GM11168 (cell line): ENCODE data around the gene TMEM82.

Experiments
- in situ Hi-C: fragments of 300-500 bp; cut with MboI; formaldehyde crosslinking; loops from one replicate; pipeline ENCODE4 v1.12.0; 2022; ENCODE audit warnings: low sequenced_read_pairs; ENCODE audit not compliant: unreplicated experiment

Gene TMEM82

DNA sequence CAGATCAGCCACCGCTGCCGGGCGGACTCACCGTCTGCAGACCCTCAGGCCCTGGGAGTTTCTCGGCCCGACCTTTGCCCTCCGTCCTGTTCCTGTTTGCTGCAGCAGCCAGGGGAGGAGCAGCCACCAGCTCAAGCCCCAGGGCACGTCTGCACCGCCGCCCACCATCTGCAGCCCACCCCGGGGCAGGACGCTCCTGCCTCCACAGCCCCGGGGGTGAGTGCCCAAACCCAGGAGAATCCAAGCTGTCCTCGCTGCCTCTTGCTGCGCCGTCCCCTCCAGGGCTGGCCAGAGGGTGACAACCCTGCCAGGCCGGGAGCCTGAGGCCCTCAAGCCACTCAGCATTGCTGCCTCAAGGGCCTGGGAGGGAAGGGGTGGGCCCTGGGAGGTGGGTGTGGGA lies 7.4 kb upstream of the TMEM82 start:
- in situ Hi-C loops: no loop called here

- in situ Hi-C loops: no loop called here
Measured at GRCh38 chr1:15735304-15736037, 6.8 kb upstream of the TMEM82 start.

DNA sequence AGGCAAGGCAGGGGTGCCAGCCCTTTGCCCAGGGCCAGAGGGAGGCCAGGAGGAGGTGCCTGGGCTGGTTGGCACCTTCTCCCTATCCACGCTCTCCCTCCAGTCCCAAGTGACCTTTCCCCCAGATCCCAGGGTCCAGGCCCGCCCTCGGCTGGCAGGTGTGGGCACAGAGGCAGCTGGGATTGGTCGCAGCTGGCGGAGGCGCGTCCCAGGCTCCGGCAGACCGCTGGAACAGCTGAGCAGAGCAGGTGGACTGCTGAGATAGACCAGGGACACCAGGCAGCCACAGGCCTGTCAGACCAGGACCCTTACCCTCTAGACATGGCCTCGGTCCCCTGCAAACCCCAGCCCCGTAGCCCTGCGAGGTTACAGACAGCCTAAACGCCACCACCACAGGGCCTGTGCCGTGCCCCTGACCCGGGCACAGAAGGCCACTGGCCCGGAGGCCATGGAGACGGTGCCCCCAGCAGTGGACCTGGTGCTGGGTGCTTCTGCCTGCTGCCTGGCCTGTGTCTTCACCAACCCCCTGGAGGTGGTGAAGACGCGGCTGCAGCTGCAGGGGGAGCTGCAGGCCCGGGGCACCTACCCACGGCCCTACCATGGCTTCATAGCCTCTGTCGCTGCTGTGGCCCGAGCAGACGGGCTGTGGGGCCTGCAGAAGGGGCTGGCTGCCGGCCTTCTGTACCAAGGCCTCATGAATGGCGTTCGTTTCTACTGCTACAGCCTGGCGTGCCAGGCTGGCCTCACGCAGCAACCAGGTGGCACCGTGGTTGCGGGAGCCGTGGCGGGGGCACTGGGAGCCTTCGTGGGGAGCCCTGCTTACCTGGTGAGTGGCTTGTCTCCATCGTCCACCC lies 6.0 kb upstream of the TMEM82 start, which contains the start of gene SLC25A34:
TSS of gene SLC25A34 (plus strand) at position 221 of the 854 bp plus-strand sequence. CDS start at position 449, 228 bp downstream.
- in situ Hi-C loops: no loop called here

DNA sequence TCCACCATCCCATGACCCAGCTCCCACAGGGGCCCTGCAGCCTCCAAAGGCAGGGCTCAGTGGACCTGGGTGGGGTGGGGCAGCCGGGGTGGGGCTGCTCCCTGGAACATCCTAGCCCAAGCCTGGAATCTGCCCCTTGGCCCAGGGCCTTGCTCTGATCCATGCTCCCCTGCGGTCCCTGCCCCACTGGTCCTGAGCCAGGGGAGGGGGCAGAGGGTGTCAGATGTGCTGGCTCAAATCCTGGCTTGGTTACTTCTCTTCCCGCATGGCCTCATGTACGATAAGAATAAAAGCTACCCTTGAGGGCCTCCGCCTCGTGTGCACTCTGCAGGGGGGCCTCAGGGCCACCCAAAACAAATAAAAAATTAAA lies 5.4 kb upstream of the TMEM82 start:
- in situ Hi-C loops: no loop called here

- in situ Hi-C loops: no loop called here
Measured at GRCh38 chr1:15737324-15738319, 4.7 kb upstream of the TMEM82 start.

- in situ Hi-C loops: no loop called here
Measured at GRCh38 chr1:15738416-15739113, 3.7 kb upstream of the TMEM82 start.

GRCh38 chr1:15739259-15739658 lies 3.0 kb upstream of the TMEM82 start:
- in situ Hi-C loops: no loop called here

DNA sequence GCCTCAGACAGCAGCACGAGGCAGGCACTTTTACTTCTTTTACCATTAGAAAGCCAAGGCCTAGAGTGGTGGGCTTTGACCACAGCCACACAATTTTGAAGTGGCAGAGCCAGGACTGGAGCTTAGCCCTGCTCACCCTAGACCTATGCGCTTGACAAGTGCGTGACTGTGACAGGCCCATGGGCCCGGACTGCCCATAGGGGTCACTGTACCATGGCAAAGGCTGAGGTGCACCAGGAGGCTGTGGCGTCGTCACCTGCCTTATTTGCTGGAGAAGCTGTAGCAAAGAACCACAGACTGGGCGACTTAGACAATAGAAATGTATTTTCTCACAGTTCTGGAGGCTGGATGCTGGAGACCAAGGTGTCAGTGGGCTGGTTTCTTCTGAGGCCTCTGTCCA lies 2.6 kb upstream of the TMEM82 start:
- in situ Hi-C loops: no loop called here

GRCh38 chr1:15740924-15741850 lies 1.1 kb upstream of the TMEM82 start:
- in situ Hi-C loops: no loop called here

DNA sequence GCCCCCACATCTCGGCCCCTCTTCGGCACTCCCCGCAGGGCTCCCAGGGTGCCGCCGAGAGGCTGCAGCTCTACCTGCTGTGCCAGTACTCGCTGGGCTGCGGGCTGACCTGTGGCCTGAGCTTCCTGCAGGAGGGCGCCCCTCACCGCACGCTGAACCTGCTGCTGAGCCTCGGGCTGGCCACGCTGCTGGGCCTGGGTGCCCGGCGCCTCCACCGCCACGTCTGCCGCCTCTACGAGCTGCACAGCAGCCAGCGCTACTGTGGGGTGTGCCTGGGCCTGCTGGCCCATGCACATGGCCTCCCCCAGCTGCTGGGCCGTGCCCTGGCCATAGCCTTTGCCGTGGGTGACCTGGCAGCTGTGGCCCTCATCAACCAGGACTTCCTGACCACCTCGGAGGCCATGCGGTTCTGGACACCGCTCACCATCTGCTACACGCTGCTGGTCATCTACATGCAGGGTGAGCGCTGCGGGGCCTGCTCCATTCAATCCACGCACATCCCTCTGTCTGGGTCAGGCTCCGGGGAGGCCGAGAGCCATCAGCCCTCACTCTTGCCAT lies 1.9 kb downstream of the TMEM82 start:
- in situ Hi-C loops: no loop called here

DNA sequence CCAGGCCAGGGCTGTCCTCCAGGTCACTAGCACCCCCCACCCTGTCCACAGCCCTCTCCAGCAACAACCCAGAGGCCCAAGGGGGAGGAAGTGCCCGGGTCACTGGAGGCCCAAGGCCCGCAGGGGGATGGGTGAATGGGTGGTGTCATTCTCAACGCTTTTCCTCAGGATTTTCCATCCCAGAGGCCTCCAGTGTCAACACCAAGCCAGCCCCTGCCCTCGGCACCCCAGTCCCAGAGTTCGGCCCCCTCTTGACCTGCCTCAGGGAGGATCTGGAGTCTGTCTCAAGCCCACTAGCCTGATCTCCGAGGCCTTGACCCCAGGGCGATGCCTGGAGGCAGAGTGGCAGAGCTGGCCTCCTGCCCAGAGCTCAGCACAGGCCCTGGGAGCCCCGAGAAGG lies 5.1 kb downstream of the TMEM82 start:
- in situ Hi-C loops: no loop called here

DNA sequence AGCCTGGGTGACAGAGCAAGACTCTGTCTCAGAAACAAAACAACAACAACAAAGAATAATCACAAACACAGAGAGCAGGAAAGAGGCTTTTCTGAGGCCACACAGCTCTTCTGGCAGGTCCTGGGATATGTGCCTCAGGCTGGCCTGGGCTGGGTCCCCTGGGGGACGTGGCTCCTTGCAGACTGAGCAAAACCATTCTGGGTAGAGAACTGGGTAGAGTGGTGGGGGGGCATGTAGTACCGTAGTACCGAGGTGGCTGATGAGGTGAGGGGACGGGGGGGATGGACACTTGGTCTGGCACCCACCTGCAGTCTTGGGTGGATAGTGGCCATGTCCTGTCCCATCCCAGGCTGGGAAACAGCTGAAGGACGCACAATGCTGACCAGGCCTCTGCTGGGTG lies 6.0 kb downstream of the TMEM82 start:
- in situ Hi-C loops: no loop called here

GRCh38 chr1:15748690-15749398 lies 6.5 kb downstream of the TMEM82 start:
- in situ Hi-C loops: no loop called here

DNA sequence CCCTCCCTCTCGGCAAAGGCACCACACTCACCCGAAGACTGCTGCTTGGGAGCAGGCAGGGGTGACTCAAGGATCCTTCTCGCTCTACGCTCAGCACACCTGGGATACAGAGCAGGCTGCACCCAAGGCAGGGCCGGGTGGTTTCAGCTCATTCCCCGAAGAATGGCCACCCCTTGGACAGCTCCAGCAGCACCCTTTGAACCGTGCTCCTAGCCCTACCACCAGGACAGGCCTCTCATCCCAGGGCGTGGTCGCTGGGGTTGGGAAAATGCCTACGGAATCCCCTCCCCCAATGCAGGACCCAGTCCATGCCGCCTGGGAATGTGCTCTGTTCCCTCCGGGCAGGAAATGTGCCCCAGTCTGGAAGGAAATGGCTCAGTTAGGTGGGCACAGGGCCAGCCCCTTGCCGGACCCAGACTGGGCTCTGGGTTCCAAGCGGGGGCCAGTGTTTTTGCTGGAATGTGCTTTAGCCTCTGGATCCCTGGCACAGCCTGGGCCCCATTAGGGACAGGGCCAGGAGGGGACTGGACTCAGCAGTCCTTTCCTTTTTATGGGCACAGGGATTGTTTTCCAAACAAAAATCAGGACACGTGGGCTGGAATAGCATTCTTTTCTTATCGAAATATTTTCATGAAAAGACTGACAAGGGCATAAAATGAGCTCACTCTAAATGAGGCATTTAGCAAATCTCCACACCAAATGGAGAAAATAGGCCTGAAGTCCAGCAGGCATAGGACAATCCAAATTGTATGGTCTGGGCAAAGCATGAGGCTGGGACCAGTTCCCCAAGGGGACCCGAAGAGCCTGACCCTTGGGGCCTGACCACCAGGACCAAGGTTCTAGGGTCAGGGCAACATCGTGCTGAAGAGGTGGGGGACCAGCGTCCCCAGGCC lies 7.3 kb downstream of the TMEM82 start:
- in situ Hi-C loops: no loop called here

GRCh38 chr1:15750924-15751323 lies 8.6 kb downstream of the TMEM82 start:
- in situ Hi-C loops: no loop called here

DNA sequence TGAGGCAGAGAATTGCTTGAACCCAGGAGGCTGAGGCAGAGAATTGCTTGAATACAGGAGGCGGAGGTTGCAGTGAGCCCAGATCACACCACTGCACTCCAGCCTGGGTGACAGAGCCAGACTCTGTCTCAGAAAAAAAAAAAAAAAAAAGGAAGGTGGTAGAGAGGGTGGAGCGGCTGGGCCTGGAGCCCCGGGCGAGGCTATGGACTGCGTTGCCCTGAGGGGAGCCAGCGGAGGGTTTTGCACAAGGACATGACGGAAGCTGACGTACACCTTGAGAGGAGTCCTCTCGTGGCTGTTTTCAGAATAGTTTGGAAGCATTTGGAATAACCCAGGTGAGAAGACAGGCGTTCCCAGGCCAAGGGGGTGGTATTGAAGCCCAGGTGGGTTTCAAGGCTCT lies 9.4 kb downstream of the TMEM82 start:
- in situ Hi-C loops: no loop called here

- in situ Hi-C loops: no loop called here
Measured at GRCh38 chr1:15753776-15754175, 11.5 kb downstream of the TMEM82 start.
